Measurements from ENCODE around the gene ZHX3. TPM values are rescaled to one million over a fixed set of nuclear protein-coding genes. Genes with fewer than 3 reads are reported as not detected.
A peak's percentile ranks its signal among the peaks of the same experiment; 100 is the strongest.

The ZHX3 gene
- total and polyA plus RNA-seq, 2 donors: 4.1 to 4.2 TPM

DNA sequence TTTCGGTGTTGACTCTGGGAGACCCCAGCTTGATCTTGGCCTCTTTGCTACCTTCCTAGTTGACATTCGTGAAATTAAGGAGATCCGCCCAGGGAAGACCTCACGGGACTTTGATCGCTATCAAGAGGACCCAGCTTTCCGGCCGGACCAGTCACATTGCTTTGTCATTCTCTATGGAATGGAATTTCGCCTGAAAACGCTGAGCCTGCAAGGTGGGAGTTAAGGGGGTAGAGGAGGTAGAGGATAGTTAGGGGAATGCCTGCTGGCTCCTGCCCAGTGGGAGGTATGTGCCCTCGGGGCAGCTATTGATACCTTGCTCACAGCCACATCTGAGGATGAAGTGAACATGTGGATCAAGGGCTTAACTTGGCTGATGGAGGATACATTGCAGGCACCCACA, 158.0 kb downstream of the ZHX3 start:
- H3K4me1 ChIP-seq (ENCODE audit: control insufficient read depth in 2 of 2, insufficient read depth in 2 of 2, low read length in 2 of 2): peaks cover 50 to 63% of the 10 kb centered on the region in 2 donors
- peaks cover 49 to 64% of the 10 kb centered on the region in 2 donors for H3K36me3 ChIP-seq (ENCODE audit: control insufficient read depth in 2 of 2, insufficient read depth in 2 of 2, low read length in 1 of 2)
- H3K27me3 ChIP-seq (ENCODE audit: control insufficient read depth in 2 of 2, insufficient read depth in 1 of 2, low read length in 1 of 2): no peaks in the 10 kb centered on the region
- WGBS: 99% methylated on average over 10 of the region's 10 CpGs
- DNase-seq (ENCODE audit: low read depth in 6 of 9, low spot score in 9 of 9): no peak
- H3K9me3 ChIP-seq (ENCODE audit: control insufficient read depth in 2 of 2, insufficient read depth in 1 of 2, low read length in 1 of 2): no peaks in the 10 kb centered on the region
- H3K27ac ChIP-seq (ENCODE audit: low read depth in 1 of 2, low read length in 1 of 2): peak overlapping the region; percentile 92 to 98
- H3K4me3 ChIP-seq (ENCODE audit: low read length in 2 of 2): no peak overlapping the region

DNA sequence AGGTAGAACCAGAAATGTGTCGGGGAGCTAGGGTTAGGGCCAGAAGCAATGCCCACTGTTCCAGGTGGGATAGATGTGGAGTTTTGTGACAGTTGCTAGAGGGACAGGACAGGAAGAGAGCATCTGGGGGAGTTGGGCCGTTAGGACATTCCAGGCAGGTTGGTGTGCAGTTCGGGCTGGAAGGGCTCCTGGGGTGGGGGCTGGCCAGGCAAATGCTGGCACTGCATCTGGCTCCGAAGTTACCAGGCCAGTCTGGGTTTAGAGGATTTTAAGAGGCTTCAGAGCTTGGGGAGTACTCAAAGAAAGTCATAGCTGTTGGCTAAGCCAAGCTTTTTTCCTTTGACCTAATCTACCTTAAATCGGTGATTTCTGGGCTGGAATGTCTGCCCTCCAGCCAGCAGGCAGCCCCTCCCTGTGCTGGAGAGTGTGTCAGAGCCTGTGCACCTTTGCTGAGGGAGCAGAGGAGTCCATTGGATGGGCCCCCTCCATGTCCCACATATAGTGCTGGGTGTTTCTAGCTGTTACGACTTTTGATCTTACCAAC, 159.4 kb downstream of the ZHX3 start:
- Histone ChIP-seq H3K4me3 (ENCODE audit: low read length in 2 of 2) (peak overlapping the region in 1 of 2 donors; percentile 23), H3K27me3 (ENCODE audit: control insufficient read depth in 2 of 2, insufficient read depth in 1 of 2, low read length in 1 of 2) (no peaks in the 10 kb centered on the region), H3K27ac (ENCODE audit: low read depth in 1 of 2, low read length in 1 of 2) (peak overlapping the region; percentile 92 to 98), H3K9me3 (ENCODE audit: control insufficient read depth in 2 of 2, insufficient read depth in 1 of 2, low read length in 1 of 2) (no peaks in the 10 kb centered on the region), H3K4me1 (ENCODE audit: control insufficient read depth in 2 of 2, insufficient read depth in 2 of 2, low read length in 2 of 2) (peaks cover 60 to 76% of the 10 kb centered on the region in 2 donors), H3K36me3 (ENCODE audit: control insufficient read depth in 2 of 2, insufficient read depth in 2 of 2, low read length in 1 of 2) (peaks cover 35 to 58% of the 10 kb centered on the region in 2 donors)
- WGBS: 79% methylated on average over 6 of the region's 6 CpGs
- DNase-seq (ENCODE audit: low read depth in 6 of 9, low spot score in 9 of 9): peak in 2 of 9 donors; percentile 41 to 74

DNA sequence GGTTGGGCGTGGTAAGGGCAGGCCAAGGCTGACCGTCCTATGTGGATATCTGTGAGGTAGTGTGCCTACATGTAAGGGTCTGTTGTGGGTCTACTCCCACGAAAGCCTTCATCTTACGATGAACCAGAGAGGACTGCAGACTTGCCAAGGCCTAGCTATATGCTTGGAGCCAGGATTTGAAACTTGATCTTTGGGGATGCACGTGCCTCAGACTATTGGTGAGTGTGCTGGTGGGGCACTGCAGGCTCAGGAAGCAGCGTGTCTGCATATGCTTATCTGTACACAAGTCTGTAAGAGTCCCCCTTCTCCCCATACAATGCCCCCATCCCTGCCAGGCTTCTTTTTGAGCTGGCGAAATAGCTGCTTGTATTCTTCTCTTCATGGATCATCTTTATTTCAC, 162.3 kb downstream of the ZHX3 start:
- H3K9me3 ChIP-seq (ENCODE audit: control insufficient read depth in 2 of 2, insufficient read depth in 1 of 2, low read length in 1 of 2): no peaks in the 10 kb centered on the region
- 88% methylated on average over 7 of the region's 7 CpGs for WGBS
- H3K27ac ChIP-seq (ENCODE audit: low read depth in 1 of 2, low read length in 1 of 2): peak overlapping the region; percentile 92 to 98
- no peaks in the 10 kb centered on the region for H3K27me3 ChIP-seq (ENCODE audit: control insufficient read depth in 2 of 2, insufficient read depth in 1 of 2, low read length in 1 of 2)
- peaks cover 9 to 31% of the 10 kb centered on the region in 2 donors for H3K36me3 ChIP-seq (ENCODE audit: control insufficient read depth in 2 of 2, insufficient read depth in 2 of 2, low read length in 1 of 2)
- no peak overlapping the region for H3K4me3 ChIP-seq (ENCODE audit: low read length in 2 of 2)
- peaks cover 81 to 96% of the 10 kb centered on the region in 2 donors for H3K4me1 ChIP-seq (ENCODE audit: control insufficient read depth in 2 of 2, insufficient read depth in 2 of 2, low read length in 2 of 2)
- no peak for DNase-seq (ENCODE audit: low read depth in 6 of 9, low spot score in 9 of 9)

DNA sequence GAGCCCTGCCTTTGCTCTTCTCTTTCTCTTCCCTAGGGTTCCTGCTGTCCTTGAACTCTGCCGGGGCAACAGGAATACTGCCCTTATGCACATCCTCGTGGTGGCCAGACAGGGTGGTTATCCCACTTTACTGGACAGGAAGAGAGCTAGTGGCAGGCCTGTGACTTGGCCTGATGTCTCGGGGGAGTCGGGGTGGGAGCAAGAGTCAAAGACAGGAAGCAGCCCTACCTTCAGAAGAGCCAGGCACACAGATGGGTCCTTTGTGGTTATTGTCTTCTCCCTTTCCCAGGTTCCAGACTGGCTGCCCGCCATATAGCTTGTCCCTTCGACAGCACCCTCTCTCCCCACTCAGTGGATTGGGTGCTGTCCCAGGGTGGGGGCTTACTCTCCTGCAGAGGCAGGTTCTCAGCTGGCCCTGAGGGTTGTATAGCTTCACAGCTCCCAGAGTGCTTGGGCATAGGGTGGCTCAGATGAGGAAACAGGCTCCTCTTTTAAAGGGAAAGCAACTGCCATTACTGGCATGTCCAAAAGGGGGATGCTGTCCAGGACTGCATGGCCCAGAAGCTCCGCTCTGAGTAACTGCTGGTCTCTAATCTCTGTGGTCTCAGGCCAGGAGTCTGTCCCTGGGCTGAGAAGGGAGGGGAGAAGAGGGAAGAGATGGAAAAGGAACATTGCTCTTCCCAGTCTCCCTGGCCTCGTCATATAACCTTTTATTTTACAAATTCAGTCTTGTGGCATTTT, 162.9 kb downstream of the ZHX3 start:
- Histone ChIP-seq H3K27me3 (ENCODE audit: control insufficient read depth in 2 of 2, insufficient read depth in 1 of 2, low read length in 1 of 2) (no peaks in the 10 kb centered on the region), H3K9me3 (ENCODE audit: control insufficient read depth in 2 of 2, insufficient read depth in 1 of 2, low read length in 1 of 2) (no peaks in the 10 kb centered on the region), H3K36me3 (ENCODE audit: control insufficient read depth in 2 of 2, insufficient read depth in 2 of 2, low read length in 1 of 2) (peaks cover 2 to 26% of the 10 kb centered on the region in 2 donors), H3K4me1 (ENCODE audit: control insufficient read depth in 2 of 2, insufficient read depth in 2 of 2, low read length in 2 of 2) (peaks cover 80 to 100% of the 10 kb centered on the region in 2 donors), H3K4me3 (ENCODE audit: low read length in 2 of 2) (no peak overlapping the region), H3K27ac (ENCODE audit: low read depth in 1 of 2, low read length in 1 of 2) (peak overlapping the region; percentile 92 to 98)
- 29% methylated on average over 8 of the region's 8 CpGs for WGBS
- DNase-seq (ENCODE audit: low read depth in 6 of 9, low spot score in 9 of 9): peak in 2 of 9 donors; percentile 25 to 56

DNA sequence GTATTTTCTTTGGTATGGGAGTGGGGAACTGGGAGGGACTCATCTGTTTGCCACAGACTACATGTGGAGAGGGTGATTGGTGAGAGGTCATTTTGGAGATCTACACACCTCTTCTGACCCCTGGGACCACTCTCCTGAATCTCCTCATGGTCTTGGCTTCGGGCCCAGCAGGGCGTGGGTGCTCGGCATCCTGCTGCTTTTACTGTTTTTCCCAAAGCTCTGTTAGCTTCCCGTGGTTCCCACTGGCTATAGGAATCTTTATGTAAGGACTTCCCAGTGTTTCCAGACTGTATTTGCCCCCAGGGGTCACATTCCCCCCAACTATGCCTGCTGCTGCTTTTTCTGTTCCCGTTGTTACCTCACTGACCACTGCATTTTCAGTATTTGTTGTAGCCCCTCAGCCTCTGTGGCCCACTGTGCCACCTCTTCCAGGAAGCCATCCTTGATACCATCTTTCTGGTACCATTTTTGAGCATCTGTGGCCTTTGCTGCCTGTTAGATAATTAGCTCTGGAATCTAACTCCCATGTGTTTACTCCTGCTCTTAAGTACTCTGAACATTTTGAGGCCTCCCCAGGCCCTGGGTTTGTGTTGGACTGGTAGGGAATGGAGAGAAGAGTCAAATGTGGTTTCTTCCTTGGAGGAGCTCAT, 165.3 kb downstream of the ZHX3 start:
- no peaks in the 10 kb centered on the region for H3K27me3 ChIP-seq (ENCODE audit: control insufficient read depth in 2 of 2, insufficient read depth in 1 of 2, low read length in 1 of 2)
- H3K4me3 ChIP-seq (ENCODE audit: low read length in 2 of 2): no peak overlapping the region
- peaks cover 66 to 98% of the 10 kb centered on the region in 2 donors for H3K4me1 ChIP-seq (ENCODE audit: control insufficient read depth in 2 of 2, insufficient read depth in 2 of 2, low read length in 2 of 2)
- H3K27ac ChIP-seq (ENCODE audit: low read depth in 1 of 2, low read length in 1 of 2): peak overlapping the region; percentile 71 to 76
- no peak for DNase-seq (ENCODE audit: low read depth in 6 of 9, low spot score in 9 of 9)
- no peaks in the 10 kb centered on the region for H3K9me3 ChIP-seq (ENCODE audit: control insufficient read depth in 2 of 2, insufficient read depth in 1 of 2, low read length in 1 of 2)
- peaks cover 0 to 40% of the 10 kb centered on the region in 2 donors for H3K36me3 ChIP-seq (ENCODE audit: control insufficient read depth in 2 of 2, insufficient read depth in 2 of 2, low read length in 1 of 2)
- 82% methylated on average over 5 of the region's 5 CpGs for WGBS

DNA sequence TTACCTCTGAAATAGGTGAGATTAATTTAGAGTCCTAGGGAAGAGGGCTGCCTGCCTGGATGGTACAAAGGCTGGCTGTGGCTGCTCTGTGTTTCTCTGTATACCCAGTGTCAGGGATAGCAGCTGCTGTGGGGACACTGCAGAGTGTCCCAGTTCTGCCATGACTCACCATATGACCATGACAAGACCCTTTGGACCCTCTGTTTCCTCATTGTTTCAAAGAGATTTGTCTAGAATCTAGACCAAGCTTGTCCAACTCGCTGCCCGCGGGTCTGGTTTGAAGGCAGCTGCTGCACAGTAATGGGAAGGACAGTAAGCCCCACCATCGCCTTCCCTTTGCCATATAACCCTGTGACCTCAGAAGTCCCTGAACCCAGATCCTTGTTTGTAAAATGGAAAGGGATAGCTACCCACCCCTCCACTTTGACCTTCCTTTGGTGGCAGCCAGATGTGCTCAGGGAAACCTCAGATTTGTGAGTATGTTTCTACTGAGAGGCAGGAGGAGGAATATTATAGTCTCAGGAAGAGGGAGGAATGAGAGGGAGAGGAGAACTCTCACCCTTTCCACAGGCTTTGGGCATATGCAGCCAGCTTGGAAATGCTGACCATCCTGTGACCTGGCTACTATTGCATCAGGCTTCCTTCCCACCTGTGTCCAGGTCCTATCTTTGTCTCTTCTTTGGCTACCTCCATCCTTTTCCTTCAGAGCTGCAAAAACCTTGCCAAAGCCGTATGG, 166.2 kb downstream of the ZHX3 start:
- Histone ChIP-seq H3K9me3 (ENCODE audit: control insufficient read depth in 2 of 2, insufficient read depth in 1 of 2, low read length in 1 of 2) (no peaks in the 10 kb centered on the region), H3K4me3 (ENCODE audit: low read length in 2 of 2) (no peak overlapping the region), H3K36me3 (ENCODE audit: control insufficient read depth in 2 of 2, insufficient read depth in 2 of 2, low read length in 1 of 2) (peaks cover 8 to 40% of the 10 kb centered on the region in 2 donors), H3K27ac (ENCODE audit: low read depth in 1 of 2, low read length in 1 of 2) (peak overlapping the region; percentile 13 to 33), H3K27me3 (ENCODE audit: control insufficient read depth in 2 of 2, insufficient read depth in 1 of 2, low read length in 1 of 2) (no peaks in the 10 kb centered on the region), H3K4me1 (ENCODE audit: control insufficient read depth in 2 of 2, insufficient read depth in 2 of 2, low read length in 2 of 2) (peaks cover 68 to 98% of the 10 kb centered on the region in 2 donors)
- DNase-seq (ENCODE audit: low read depth in 6 of 9, low spot score in 9 of 9): no peak
- 96% methylated on average over 5 of the region's 5 CpGs for WGBS

DNA sequence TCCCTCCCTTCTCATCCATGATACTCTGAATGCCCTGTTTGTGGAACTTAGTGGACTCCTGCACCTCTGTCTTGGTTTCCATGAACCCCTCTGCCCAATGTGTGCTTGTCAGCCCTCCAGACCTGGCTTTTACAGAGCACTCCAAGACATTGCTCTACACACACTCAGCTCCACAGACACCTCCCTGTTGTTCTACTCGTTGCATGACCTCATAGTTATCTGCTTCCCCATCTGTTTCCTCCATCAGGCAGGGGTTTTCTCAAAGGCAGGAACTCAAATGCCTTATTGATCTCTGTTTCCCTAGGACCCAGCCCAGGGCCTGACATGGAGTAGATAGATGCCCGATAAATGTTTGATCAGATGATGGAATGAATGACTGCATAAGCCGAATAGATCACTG, 166.9 kb downstream of the ZHX3 start:
- H3K27ac ChIP-seq (ENCODE audit: low read depth in 1 of 2, low read length in 1 of 2): peak overlapping the region; percentile 13 to 48
- H3K9me3 ChIP-seq (ENCODE audit: control insufficient read depth in 2 of 2, insufficient read depth in 1 of 2, low read length in 1 of 2): no peaks in the 10 kb centered on the region
- peaks cover 68 to 98% of the 10 kb centered on the region in 2 donors for H3K4me1 ChIP-seq (ENCODE audit: control insufficient read depth in 2 of 2, insufficient read depth in 2 of 2, low read length in 2 of 2)
- peak in 2 of 9 donors; percentile 14 to 55 for DNase-seq (ENCODE audit: low read depth in 6 of 9, low spot score in 9 of 9)
- no peaks in the 10 kb centered on the region for H3K27me3 ChIP-seq (ENCODE audit: control insufficient read depth in 2 of 2, insufficient read depth in 1 of 2, low read length in 1 of 2)
- peaks cover 11 to 38% of the 10 kb centered on the region in 2 donors for H3K36me3 ChIP-seq (ENCODE audit: control insufficient read depth in 2 of 2, insufficient read depth in 2 of 2, low read length in 1 of 2)
- no peak overlapping the region for H3K4me3 ChIP-seq (ENCODE audit: low read length in 2 of 2)
- 24% methylated on average over 3 of the region's 3 CpGs for WGBS

DNA sequence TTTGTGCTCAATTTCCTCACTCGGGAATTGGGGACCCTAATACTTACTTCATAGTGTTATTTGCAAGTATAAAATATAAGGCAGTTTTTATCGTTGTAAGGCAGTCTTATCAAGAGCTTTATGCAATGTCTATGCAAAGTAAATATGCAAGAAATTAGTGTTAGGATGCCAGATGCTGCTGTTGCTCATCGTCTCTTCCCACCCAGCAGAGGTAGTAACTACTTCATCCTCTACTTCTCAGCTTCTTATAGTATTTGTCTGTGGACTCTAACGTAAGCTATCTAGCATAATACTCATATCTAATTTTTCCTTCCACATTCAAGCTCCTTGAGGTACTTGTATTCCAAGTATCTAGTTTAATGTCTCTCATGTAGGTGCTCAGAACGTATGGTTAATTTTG, 168.6 kb downstream of the ZHX3 start:
- Histone ChIP-seq H3K4me1 (ENCODE audit: control insufficient read depth in 2 of 2, insufficient read depth in 2 of 2, low read length in 2 of 2) (peaks cover 66 to 98% of the 10 kb centered on the region in 2 donors), H3K36me3 (ENCODE audit: control insufficient read depth in 2 of 2, insufficient read depth in 2 of 2, low read length in 1 of 2) (peaks cover 16 to 35% of the 10 kb centered on the region in 2 donors), H3K27ac (ENCODE audit: low read depth in 1 of 2, low read length in 1 of 2) (no peak overlapping the region), H3K27me3 (ENCODE audit: control insufficient read depth in 2 of 2, insufficient read depth in 1 of 2, low read length in 1 of 2) (no peaks in the 10 kb centered on the region), H3K4me3 (ENCODE audit: low read length in 2 of 2) (no peak overlapping the region), H3K9me3 (ENCODE audit: control insufficient read depth in 2 of 2, insufficient read depth in 1 of 2, low read length in 1 of 2) (no peaks in the 10 kb centered on the region)
- DNase-seq (ENCODE audit: low read depth in 6 of 9, low spot score in 9 of 9): no peak
- WGBS: 94% methylated on average over 5 of the region's 5 CpGs

Measured in thymus (tissue), 11 donors.